LHCN-M2 (cell line): ENCODE results near the gene RBM10. TPM values are rescaled to one million over a fixed set of nuclear protein-coding genes. Genes with fewer than 3 reads are reported as not detected.

Experiments
- DNase-seq: peaks from one replicate; pipeline ENCODE4 v3.0.0-alpha.2; 2012; ENCODE audit warnings: low read depth
- total RNA-seq: library from RNA; depleted of rRNA; stranded (reverse); fragments of >200 nt; gene quantifications from 2 replicates; pipeline ENCODE4 v1.2.3, GENCODE V29; 2014

RBM10 gene
- total RNA-seq, 1 experiment from 2014 or later = 54.6 TPM

- peak; percentile 41 for DNase-seq
Observed at GRCh38 chrX:47148946-47149345, 3.9 kb downstream of the RBM10 start.

GRCh38 chrX:47151435-47151834 is 6.4 kb downstream of the RBM10 start:
- no peak for DNase-seq

- peak; percentile 21 for DNase-seq
Observed at GRCh38 chrX:47156611-47157520, 11.8 kb downstream of the RBM10 start.

DNA sequence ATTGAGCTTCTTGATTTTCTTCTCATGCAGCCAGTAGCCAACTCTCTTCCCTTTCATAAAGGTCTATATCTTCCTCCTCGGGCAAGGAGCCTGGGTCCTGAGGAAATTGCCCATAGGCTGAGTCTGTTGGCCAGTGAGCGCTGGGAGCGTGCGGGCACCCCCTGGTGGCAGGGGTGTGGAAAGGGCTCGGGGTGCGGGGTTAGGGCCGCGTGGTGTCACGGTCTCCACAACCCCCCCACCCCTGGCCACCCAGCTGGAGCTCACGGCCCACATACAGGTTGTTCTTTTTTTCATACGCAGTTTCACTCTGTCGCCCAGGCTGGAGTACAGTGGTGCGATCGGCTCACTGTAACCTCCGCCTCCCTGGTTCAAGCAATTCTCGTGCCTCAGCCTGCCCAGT is 13.1 kb downstream of the RBM10 start:
- DNase-seq = no peak

DNA sequence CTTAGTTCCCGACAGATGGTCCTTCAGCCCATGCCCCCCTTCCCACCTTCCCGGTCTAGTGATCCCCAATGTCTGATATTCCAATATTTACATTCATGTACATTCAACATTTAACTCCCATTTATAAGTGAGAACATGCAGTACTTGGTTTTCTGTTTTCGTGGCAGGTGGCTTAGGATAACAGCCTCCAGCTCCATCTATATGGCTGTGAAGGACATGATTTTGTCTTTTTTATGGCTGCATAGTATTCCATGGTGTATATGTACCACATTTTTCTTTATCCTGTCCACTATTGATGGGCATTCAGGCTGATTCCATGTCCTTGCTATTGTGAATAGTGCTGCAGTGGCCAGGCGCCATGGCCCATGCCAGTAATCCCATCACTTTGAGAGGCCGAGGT is 13.8 kb downstream of the RBM10 start:
- DNase-seq = no peak

GRCh38 chrX:47160781-47161180 is 15.8 kb downstream of the RBM10 start:
- no peak for DNase-seq

GRCh38 chrX:47162927-47163583 is 18.0 kb downstream of the RBM10 start:
- no peak for DNase-seq

DNA sequence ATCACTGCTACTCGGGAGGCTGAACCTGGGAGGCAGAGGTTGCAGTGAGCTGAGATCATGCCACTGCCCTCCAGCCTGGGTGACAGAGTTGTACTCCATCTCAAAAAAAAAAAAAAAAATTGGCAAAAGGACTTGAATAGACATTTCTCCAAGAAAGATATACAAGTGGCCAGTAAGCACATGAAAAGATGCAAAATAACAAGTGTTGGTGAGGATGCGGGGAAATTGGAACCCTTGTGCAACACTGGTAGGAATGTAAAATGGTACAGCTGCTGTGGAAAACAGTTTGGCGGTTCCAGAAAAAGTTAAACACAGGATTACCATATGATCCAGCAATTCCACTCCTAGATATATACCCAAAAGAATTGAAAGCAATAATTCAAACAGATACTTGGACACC is 19.4 kb downstream of the RBM10 start:
- DNase-seq = no peak

DNA sequence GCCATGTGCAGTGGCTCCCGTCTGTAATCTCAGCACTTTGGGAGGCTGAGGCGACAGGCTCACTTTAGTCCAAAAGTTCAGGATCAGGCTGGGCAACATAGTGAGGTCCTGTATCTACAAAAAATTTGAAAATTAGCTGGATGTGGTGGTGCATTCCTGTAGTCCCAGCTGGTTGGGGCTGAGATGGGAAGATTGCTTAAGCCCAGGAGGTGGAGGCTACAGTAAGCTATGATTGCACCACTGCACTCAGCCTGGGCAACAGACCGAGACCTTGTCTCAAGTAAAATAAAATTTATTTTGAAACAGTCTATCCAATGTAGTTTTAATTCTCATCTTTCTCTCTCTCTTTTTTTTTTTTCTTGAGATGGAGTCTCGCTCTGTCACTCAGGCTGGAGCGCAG is 21.1 kb downstream of the RBM10 start:
- no peak for DNase-seq

- DNase-seq = no peak
Observed at GRCh38 chrX:47168495-47169073, 23.6 kb downstream of the RBM10 start.

GRCh38 chrX:47169273-47169672 is 24.3 kb downstream of the RBM10 start:
- no peak for DNase-seq

DNA sequence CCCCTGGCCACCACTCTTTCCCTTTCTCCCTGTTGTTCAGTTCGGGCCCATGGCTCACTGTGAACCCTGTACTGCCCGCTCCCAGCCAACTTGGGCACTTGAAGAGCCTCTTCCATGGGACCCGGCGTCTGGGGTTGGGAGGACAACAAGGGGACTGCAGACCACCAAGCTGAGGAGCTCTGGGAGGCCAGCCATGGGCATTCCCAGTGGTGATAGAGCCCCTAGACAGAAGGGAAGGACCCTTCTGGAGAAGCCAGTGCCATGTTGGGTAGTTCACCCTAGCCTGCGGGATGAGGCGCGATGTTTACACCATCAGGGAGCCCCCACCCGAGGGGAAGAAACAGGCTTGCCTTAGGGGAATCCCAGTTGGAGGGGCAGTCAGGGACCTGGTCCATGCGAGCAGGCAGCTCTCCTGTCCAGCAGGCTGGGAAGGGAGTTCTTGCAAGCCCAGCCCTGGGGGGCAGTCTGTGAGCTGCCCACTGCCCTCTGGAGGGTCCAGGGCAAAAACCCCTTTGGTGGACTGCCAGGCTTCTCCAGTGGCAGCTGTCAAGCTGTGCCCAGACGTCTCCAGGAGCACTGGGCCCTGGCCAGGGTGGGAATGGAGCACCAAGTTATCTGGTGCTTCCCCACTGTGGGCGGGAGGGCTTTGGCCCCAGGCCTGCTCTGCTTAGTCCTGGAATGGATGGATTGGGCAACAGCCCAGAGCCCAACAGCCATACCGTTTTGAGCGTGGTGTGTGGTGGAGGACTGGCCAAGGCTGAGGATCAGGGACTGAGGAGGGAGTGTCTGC is 24.9 kb downstream of the RBM10 start:
- DNase-seq = no peak

GRCh38 chrX:47170861-47171692 is 26.1 kb downstream of the RBM10 start:
- no peak for DNase-seq

- DNase-seq = no peak
Observed at GRCh38 chrX:47171996-47172395, 27.0 kb downstream of the RBM10 start.

DNA sequence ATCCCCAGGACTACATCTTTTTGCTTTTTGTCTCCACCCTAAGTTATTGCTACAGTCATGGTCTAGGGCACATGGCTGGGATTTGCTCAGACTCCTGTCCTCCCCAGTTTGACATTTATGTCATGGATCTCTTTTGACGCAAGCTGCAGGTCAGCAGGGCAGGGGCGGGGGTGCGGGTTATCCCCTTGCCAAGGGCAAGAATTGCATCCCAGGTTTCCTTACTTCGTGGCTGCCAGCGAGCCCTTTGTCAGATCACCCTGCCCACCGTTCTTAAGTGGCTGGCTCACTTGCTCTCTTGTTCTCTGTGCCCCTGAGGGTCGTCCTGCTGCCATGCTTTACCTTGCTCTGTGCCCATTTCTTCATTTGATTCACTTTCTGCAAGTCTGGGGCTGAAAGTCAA is 27.5 kb downstream of the RBM10 start:
- no peak for DNase-seq

GRCh38 chrX:47172971-47173792 is 28.2 kb downstream of the RBM10 start:
- DNase-seq = no peak

GRCh38 chrX:47174376-47174775 is 29.4 kb downstream of the RBM10 start:
- DNase-seq = no peak

DNA sequence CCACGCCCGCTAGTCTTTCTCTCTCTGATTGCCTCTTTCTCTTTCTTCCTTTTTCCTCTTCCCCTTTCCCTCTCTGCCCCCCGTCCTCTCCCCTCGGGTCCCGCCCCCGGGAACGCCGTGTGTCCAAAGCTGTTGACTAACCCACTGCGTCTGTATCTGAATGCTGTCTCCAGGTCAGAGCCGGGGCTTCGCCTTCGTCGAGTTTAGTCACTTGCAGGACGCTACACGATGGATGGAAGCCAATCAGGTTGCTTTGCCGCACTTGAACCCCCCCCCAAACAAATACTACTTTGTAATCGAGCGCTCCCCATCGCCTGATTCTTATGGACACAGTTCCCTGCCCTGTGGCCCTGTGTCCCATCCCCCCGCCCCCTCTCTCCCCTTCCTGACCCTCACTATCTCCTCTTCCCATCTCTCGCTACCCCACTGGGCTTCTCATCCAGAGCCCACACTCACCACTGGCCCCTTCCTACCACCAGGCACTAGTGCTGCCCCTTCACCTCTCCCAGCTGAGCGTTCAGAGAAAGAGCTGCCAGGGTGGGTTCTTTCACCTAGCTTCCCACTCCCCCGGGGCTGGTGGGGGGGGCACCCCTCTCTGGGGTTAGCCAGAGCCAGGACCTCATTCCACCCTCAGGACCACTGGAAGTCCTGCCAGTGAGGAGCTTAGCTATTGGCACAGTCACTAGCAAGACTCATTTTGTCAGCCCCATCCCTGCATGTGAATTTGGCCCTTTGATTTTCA is 30.0 kb downstream of the RBM10 start:
- DNase-seq = no peak

DNA sequence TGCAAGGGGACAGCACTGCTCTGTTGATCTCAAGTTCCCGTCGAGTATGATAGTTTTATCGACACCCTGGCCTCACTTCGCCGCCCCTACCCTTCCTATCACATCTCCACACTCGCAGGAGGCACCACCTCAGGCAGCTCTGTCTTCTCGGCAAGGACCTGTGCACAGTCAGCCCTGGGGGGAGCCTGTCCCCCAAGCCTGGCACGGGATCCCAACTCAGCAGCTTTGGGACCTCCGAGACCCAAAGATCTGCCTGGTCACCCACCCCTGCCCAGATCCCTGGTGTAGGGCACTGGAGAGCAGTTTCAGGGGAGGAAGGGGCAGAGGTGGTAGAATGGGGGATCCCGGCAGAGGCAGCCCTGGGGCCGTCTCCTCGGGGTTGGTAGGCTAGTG is 30.6 kb downstream of the RBM10 start:
- no peak for DNase-seq
